ENCODE measurements around the gene DCP1B. TPM values are rescaled to one million over a fixed set of nuclear protein-coding genes. Genes with fewer than 3 reads are reported as not detected.

Gene DCP1B
- total and polyA plus RNA-seq, 2 donors (not counting 3 experiments of a cell fraction or from before 2014, with no cell fraction given): 11.2 to 19.8 TPM

DNA sequence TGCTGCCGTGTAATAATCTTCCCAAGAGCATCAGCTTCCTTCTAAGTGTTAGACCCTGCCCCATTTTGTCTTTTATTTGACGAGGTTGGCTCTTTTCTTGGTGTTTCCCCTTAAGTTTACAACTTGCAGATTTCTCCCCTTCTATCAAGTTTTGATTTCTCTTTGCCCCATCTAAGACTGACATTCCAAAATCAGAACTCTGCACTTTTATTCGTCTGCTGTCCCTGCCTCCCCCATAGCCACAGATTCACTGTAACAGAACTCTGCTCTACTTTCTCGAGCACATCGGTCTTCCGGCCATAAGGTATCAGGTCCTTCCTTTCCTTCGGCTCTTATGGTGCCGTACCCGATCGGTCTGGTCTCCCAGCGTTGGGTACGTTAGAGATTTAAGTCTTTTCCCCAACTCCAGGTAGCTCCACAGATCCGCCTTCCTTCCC, 563 bp downstream of the DCP1B start:
- FAIRE-seq (no peak), DNase-seq (ENCODE audit: low read depth, low spot score) (no peak)
- intact Hi-C loops (cut with micrococcal nuclease): loop anchor here (1.0 kb wide), 2 partner anchors 32 to 207 kb away; no protein-coding TSS in a partner anchor
- H4K20me1 ChIP-seq (replicated peaks; ENCODE audit: control insufficient read depth, extremely low read depth, insufficient read depth, low read length): peaks cover 2% of the 10 kb centered on the region
- H3K4me2 ChIP-seq (ENCODE audit: insufficient read depth, low read length): peak overlapping the region; percentile 92
- POLR2A ChIA-PET: no interaction called here
- H3K79me2 ChIP-seq (ENCODE audit: control insufficient read depth, insufficient read depth, low read length): peaks cover 18% of the 10 kb centered on the region
- H3K4me3 ChIP-seq (replicated peaks in 1 of 3; ENCODE audit: insufficient read depth in 1 of 3, low read depth in 1 of 3, low read length in 3 of 3): peak overlapping the region; percentile 31 to 87 (median 82)
- H3K36me3 ChIP-seq (ENCODE audit: control insufficient read depth in 2 of 2, extremely low read depth in 1 of 2, insufficient read depth in 2 of 2, low read length in 2 of 2): no peaks in the 10 kb centered on the region
- H3K9me1 ChIP-seq (replicated peaks; ENCODE audit: control insufficient read depth, extremely low read depth, insufficient read depth, low read length): no peaks in the 10 kb centered on the region
- no TSS peak for BruUV-seq (replicated peaks)
- peak overlapping the region; percentile 35 for H3K27ac ChIP-seq (ENCODE audit: insufficient read depth, low read depth, low read length)
- no peaks in the 10 kb centered on the region for H3K9me3 ChIP-seq (replicated peaks; ENCODE audit: control insufficient read depth, insufficient read depth, low read length)
- peaks cover 0 to 4% of the 10 kb centered on the region in 2 experiments for H3K27me3 ChIP-seq (ENCODE audit: control insufficient read depth in 2 of 2, insufficient read depth in 2 of 2, low read length in 2 of 2)
- H3K4me1 ChIP-seq (ENCODE audit: control insufficient read depth, extremely low read depth, insufficient read depth, low read length): peaks cover 15% of the 10 kb centered on the region
- H2AFZ ChIP-seq (ENCODE audit: low read depth, low read length): peak overlapping the region; percentile 84
- CTCF ChIA-PET: interaction anchor here (0.9 to 1.9 kb wide), 6 partner anchors 10 to 213 kb away, joined by 3 to 8 read pairs (median 4); no protein-coding TSS in a partner anchor
- TF ChIP-seq POLR2A (IDR thresholded peaks at IDR 0.05; ENCODE audit: low read depth, low read length) (no peak), FOS (IDR thresholded peaks at IDR 0.05; ENCODE audit: borderline replicate concordance, insufficient read depth, low read length) (no peak), JUN (IDR thresholded peaks at IDR 0.05; ENCODE audit: borderline replicate concordance, insufficient read depth, insufficient read length, low read depth) (no peak)
- H3K9ac ChIP-seq (replicated peaks; ENCODE audit: extremely low read depth, insufficient read depth, low read length): peak overlapping the region; percentile 74
- dilution Hi-C loops (cut with MboI; ENCODE audit: extremely low pct_ligation_motif_present, low sequenced_read_pairs): no loop called here

DNA sequence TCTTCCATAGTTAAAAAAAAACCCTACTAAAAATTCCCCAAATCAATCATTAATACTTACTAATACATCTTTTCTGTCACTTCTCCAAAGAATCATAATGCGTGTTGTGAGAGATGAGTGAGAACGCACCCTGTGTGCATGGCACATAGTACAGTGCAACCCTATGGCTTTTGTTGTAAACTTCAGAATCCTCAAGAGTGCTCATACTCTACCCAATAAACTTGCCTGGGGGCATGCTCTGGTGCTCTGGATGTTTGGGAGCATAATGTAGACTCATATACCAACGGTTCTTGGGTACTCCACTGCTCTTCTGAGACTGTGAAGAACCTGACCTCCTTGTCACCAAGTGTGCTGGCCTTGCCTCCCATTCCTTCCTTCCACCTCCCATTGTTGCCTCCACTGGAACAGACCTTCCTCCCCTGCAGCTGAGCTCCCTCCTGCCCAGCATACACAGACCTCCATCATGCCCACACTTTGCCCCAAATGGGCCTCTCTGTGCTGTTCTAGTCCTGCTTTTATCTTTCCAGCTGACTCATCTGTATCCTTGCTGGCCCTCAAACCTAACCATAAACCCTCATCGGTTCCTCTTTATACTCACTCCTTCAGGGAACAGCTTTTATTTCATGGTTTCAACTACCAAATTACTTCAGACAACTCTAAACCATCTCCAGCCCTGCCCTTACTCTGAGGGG, 8.9 kb downstream of the DCP1B start:
- Histone ChIP-seq H2AFZ (ENCODE audit: low read depth, low read length) (no peak overlapping the region), H3K79me2 (ENCODE audit: control insufficient read depth, insufficient read depth, low read length) (no peaks in the 10 kb centered on the region), H3K9ac (replicated peaks; ENCODE audit: extremely low read depth, insufficient read depth, low read length) (no peak overlapping the region), H3K4me2 (ENCODE audit: insufficient read depth, low read length) (no peak overlapping the region), H3K9me3 (replicated peaks; ENCODE audit: control insufficient read depth, insufficient read depth, low read length) (no peaks in the 10 kb centered on the region), H3K36me3 (ENCODE audit: control insufficient read depth in 2 of 2, extremely low read depth in 1 of 2, insufficient read depth in 2 of 2, low read length in 2 of 2) (peaks cover 2 to 7% of the 10 kb centered on the region in 2 experiments), H3K27ac (ENCODE audit: insufficient read depth, low read depth, low read length) (no peak overlapping the region), H4K20me1 (replicated peaks; ENCODE audit: control insufficient read depth, extremely low read depth, insufficient read depth, low read length) (no peaks in the 10 kb centered on the region), H3K27me3 (ENCODE audit: control insufficient read depth in 2 of 2, insufficient read depth in 2 of 2, low read length in 2 of 2) (no peaks in the 10 kb centered on the region), H3K4me1 (ENCODE audit: control insufficient read depth, extremely low read depth, insufficient read depth, low read length) (peaks cover 3% of the 10 kb centered on the region), H3K9me1 (replicated peaks; ENCODE audit: control insufficient read depth, extremely low read depth, insufficient read depth, low read length) (no peaks in the 10 kb centered on the region), H3K4me3 (replicated peaks in 1 of 3; ENCODE audit: insufficient read depth in 1 of 3, low read depth in 1 of 3, low read length in 3 of 3) (no peak overlapping the region)
- FAIRE-seq (no peak), DNase-seq (ENCODE audit: low read depth, low spot score) (no peak)
- BruUV-seq (replicated peaks): no TSS peak
- dilution Hi-C loops (cut with MboI; ENCODE audit: extremely low pct_ligation_motif_present, low sequenced_read_pairs): no loop called here
- intact Hi-C loops (cut with micrococcal nuclease): no loop called here
- ChIA-PET CTCF (interaction anchor here (0.9 to 2.7 kb wide), 2 partner anchors 41 to 55 kb away, joined by 3 to 7 read pairs; no protein-coding TSS in a partner anchor), POLR2A (no interaction called here)
- TF ChIP-seq POLR2A (IDR thresholded peaks at IDR 0.05; ENCODE audit: low read depth, low read length) (no peak), JUN (IDR thresholded peaks at IDR 0.05; ENCODE audit: borderline replicate concordance, insufficient read depth, insufficient read length, low read depth) (no peak), EZH2 (IDR thresholded peaks at IDR 0.05; ENCODE audit: borderline replicate concordance, low read depth, low read length, severe bottlenecking) (no peak), GATA2 (IDR thresholded peaks at IDR 0.05; ENCODE audit: insufficient read depth, insufficient read length, low read depth, low read length) (no peak), POLR2AphosphoS5 (IDR thresholded peaks at IDR 0.05; ENCODE audit: insufficient read depth, low read depth, low read length) (no peak)
- TF ChIP-seq, protein P1, sequence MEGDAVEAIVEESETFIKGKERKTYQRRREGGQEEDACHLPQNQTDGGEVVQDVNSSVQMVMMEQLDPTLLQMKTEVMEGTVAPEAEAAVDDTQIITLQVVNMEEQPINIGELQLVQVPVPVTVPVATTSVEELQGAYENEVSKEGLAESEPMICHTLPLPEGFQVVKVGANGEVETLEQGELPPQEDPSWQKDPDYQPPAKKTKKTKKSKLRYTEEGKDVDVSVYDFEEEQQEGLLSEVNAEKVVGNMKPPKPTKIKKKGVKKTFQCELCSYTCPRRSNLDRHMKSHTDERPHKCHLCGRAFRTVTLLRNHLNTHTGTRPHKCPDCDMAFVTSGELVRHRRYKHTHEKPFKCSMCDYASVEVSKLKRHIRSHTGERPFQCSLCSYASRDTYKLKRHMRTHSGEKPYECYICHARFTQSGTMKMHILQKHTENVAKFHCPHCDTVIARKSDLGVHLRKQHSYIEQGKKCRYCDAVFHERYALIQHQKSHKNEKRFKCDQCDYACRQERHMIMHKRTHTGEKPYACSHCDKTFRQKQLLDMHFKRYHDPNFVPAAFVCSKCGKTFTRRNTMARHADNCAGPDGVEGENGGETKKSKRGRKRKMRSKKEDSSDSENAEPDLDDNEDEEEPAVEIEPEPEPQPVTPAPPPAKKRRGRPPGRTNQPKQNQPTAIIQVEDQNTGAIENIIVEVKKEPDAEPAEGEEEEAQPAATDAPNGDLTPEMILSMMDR (IDR thresholded peaks at IDR 0.05; ENCODE audit: extremely low read depth in 1 of 2, insufficient read depth in 1 of 2, low read depth in 1 of 2, low read length in 2 of 2): no peak

All from endothelial cell of umbilical vein (primary cell).